OCI-LY1 (cell line): ENCODE measurements around the gene BMPR1B.

Experiments
- CTCF ChIP-seq: fragments of 200-600 bp; sonication (generic), shearing (Covaris generic); IDR thresholded peaks from 2 replicates; pipeline ENCODE4 v1.5.1; 2017; ENCODE audit warnings: mild to moderate bottlenecking, antibody characterized with exemption, low read length, moderate library complexity, mixed read lengths
- EZH2 ChIP-seq: fragments of 200-600 bp; sonication (generic), shearing (Covaris generic); IDR thresholded peaks from 2 replicates; pipeline ENCODE4 v1.8.0; 2017; ENCODE audit warnings: borderline replicate concordance, mixed run types, mild to moderate bottlenecking, antibody characterized with exemption, low read length, moderate library complexity, mixed read lengths

GRCh38 chr4:94941706-94942105 is 184.0 kb downstream of the BMPR1B start:
- TF ChIP-seq CTCF (no peak), EZH2 (no peak)
